ENCODE measurements around the gene DGLUCY.

The DGLUCY gene

DNA sequence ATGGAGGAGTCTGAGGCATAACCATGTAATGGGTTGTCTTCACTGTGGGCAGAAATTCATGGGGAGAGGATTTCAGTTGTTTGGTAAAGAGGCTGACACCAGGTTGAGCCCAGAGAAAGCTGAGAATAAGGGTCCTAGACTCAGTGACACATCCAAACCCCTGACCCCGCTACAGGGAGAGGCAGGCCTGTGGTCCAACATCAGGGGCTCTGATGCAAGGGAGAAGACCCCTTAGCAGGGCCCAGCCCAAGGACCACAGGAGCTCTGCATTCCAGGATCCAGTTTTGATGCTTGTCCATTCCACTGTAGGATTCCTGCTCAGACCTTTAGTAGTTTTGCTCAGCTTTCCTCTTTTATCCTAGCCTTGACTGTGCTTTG, 115.1 kb downstream of the DGLUCY start:
- no peak overlapping the region for H3K4me3 ChIP-seq (ENCODE audit: low read length)
- TF ChIP-seq, protein P1, sequence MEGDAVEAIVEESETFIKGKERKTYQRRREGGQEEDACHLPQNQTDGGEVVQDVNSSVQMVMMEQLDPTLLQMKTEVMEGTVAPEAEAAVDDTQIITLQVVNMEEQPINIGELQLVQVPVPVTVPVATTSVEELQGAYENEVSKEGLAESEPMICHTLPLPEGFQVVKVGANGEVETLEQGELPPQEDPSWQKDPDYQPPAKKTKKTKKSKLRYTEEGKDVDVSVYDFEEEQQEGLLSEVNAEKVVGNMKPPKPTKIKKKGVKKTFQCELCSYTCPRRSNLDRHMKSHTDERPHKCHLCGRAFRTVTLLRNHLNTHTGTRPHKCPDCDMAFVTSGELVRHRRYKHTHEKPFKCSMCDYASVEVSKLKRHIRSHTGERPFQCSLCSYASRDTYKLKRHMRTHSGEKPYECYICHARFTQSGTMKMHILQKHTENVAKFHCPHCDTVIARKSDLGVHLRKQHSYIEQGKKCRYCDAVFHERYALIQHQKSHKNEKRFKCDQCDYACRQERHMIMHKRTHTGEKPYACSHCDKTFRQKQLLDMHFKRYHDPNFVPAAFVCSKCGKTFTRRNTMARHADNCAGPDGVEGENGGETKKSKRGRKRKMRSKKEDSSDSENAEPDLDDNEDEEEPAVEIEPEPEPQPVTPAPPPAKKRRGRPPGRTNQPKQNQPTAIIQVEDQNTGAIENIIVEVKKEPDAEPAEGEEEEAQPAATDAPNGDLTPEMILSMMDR (IDR thresholded peaks at IDR 0.05; ENCODE audit: insufficient read depth, low read depth, low read length, missing control alignments): no peak
- DNase-seq (ENCODE audit: low read depth): no peak

DNA sequence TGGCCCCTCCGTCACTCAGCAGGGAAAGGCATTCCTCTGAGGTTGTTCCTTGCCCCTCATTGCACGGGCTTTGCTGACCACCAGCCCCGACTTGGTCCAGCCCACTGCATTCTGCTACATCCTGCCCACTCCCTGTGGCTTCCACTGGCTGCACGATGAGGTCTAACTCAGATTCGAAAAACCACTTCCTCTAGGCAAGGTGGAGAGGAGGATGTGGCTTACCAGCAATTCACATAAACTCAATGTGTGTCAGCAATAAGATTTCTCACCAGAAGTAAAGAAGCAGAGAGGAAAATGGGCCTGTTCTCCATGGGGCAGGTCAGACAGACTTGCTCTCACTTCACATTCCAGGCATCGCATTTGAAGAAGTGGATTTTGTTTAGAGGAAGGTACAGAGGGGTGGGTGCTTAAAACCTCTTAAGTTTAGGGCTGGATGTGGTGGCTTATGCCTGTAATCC, 115.9 kb downstream of the DGLUCY start:
- H3K4me3 ChIP-seq (ENCODE audit: low read length): no peak overlapping the region
- TF ChIP-seq, protein P1 (IDR thresholded peaks at IDR 0.05; ENCODE audit: insufficient read depth, low read depth, low read length, missing control alignments): no peak
- no peak for DNase-seq (ENCODE audit: low read depth)

DNA sequence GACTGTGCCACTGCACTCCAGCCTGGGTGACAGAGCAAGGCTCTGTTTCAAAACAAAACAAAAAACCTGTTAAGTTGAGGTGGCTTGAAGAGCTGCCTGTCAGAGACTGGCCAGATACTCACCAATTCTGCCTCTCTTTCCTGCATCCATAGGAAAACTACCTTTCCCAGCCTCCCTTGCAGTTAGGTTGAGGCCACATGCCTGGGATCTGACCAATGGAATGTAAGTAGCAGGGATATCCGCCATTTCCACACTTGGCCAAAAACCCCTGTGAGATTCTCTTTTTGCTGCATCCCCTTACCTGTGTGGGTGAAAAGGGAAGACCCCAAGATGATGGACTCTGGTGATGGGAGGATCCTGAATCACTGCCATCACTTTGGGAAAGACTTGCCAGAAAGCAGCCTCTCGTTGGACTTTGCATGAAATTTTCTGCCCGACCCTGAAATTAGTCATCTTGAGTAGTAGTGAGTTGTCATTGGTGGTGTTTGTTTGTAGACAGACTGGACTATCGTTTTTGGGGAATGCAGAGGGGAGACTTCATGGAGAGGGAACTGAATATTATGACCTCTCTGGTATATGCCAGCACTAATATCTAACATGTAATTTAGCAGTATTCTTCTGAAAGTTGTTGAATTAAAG, 116.6 kb downstream of the DGLUCY start:
- DNase-seq (ENCODE audit: low read depth): no peak
- TF ChIP-seq, protein P1 (IDR thresholded peaks at IDR 0.05; ENCODE audit: insufficient read depth, low read depth, low read length, missing control alignments): no peak
- no peak overlapping the region for H3K4me3 ChIP-seq (ENCODE audit: low read length)

DNA sequence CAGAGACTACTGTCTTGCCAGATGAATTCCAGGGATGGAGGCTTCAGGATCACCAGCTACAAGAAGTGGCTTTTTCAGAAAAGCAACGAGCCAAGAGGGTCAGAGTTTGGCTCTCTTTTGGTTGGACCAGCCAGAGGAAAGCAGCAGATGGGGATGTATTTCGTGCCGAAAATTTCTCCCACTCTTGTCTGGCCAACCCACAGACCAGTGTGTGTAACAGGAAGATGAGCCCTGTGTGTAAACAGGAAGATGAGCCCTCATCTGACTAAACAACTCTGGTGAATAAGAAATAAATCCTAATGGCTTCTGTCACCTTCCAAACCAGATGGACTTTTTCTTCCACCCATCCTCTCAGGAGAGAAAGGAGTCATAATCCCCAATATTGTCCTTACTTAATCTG, 117.6 kb downstream of the DGLUCY start:
- H3K4me3 ChIP-seq (ENCODE audit: low read length): no peak overlapping the region
- no peak for DNase-seq (ENCODE audit: low read depth)
- TF ChIP-seq, protein P1 (IDR thresholded peaks at IDR 0.05; ENCODE audit: insufficient read depth, low read depth, low read length, missing control alignments): no peak

DNA sequence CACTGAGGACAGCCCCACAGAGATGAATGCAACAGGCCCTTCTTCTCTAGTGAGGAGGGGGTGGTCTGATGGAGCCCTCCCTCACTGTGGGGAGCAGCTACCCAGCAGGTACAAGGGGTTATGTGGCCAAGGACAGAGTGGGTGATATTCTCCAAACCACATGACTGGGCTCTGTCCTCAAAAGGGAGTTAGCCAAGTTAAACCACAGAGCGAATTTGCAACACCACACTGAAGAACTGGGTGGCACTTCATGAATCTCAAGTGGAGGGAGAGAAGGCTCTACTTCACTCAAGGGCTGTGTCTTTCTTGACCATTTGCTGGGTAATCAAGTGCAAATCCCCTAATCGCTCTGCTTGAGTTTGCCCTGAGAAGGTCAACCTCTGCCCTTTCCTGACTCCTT, 118.2 kb downstream of the DGLUCY start:
- no peak overlapping the region for H3K4me3 ChIP-seq (ENCODE audit: low read length)
- no peak for DNase-seq (ENCODE audit: low read depth)
- TF ChIP-seq, protein P1 (IDR thresholded peaks at IDR 0.05; ENCODE audit: insufficient read depth, low read depth, low read length, missing control alignments): no peak

DNA sequence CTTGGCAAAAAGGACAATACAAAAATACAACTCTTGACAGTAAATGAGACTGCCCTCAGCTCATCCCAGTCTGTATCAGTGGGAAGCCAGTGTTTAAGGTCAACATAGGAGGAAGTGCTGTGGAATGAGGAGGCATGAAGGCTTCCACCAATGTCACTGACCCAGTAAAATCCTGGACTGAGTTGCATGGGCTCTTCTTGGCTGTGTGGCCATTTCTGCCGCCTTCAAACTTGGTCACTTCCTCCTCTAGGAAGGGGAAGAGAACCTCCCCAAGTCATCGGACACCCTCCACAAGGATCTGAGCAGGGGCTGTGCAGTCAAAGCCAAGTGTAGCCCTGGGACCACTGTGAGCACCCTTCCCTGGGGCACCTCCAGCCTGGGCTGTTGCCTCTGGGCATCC, 118.7 kb downstream of the DGLUCY start:
- H3K4me3 ChIP-seq (ENCODE audit: low read length): no peak overlapping the region
- DNase-seq (ENCODE audit: low read depth): no peak
- TF ChIP-seq, protein P1 (IDR thresholded peaks at IDR 0.05; ENCODE audit: insufficient read depth, low read depth, low read length, missing control alignments): no peak

Measured in epithelial cell of esophagus (primary cell).